GM12878 (cell line): Measurements from ENCODE around the gene COL9A3.
A peak's percentile ranks its signal among the peaks of the same experiment; 100 is the strongest.

Experiments used
- CEBPB ChIP-seq, 2 experiments: fragments of 150-350 bp in 1 of 2; IDR thresholded peaks; 2 replicates each; pipeline ENCODE4 v1.6.1; 2012 to 2014; ENCODE audit warnings: low read depth in 2 of 2, low read length in 2 of 2, borderline replicate concordance in 1 of 2, inconsistent platforms in 1 of 2
- CHD2 ChIP-seq: IDR thresholded peaks from 2 replicates; pipeline ENCODE4 v1.6.1; 2011; ENCODE audit warnings: low read depth, low read length, improper control_type of control experiment, borderline replicate concordance
- E2F4 ChIP-seq: IDR thresholded peaks from 2 replicates; pipeline ENCODE4 v1.6.1; 2012; ENCODE audit warnings: low read depth, low read length, improper control_type of control experiment
- E2F8 ChIP-seq: fragments of 450-650 bp; IDR thresholded peaks from 2 replicates; pipeline ENCODE4 v1.6.1; 2018; ENCODE audit warnings: mild to moderate bottlenecking, low read depth, moderate library complexity; ENCODE audit not compliant: partially characterized antibody
- EZH2 ChIP-seq: IDR thresholded peaks from 2 replicates; pipeline ENCODE4 v1.6.1; 2012; ENCODE audit warnings: low read depth, mild to moderate bottlenecking, control low read depth, inconsistent platforms, low read length, borderline replicate concordance; ENCODE audit not compliant: control insufficient read depth
- JUNB ChIP-seq: IDR thresholded peaks from 2 replicates; pipeline ENCODE4 v1.6.1; 2016; ENCODE audit warnings: antibody characterized with exemption, mild to moderate bottlenecking
- POLR2A ChIP-seq: IDR thresholded peaks from 2 replicates; pipeline ENCODE4 v1.6.1; 2011; ENCODE audit warnings: low read depth, mild to moderate bottlenecking, low read length
- RCOR1 ChIP-seq: conservative IDR thresholded peaks from 2 replicates; pipeline ENCODE4 v1.6.1; 2012; ENCODE audit warnings: low read depth, low read length, improper control_type of control experiment
- SMC3 ChIP-seq: IDR thresholded peaks from 2 replicates; pipeline ENCODE4 v1.6.1; 2011; ENCODE audit warnings: low read length, improper control_type of control experiment, borderline replicate concordance
- ZNF24 ChIP-seq: fragments of 450-650 bp; IDR thresholded peaks from 2 replicates; pipeline ENCODE4 v1.6.1; 2017; ENCODE audit warnings: antibody characterized with exemption, mild to moderate bottlenecking
- ZNF274 ChIP-seq: IDR thresholded peaks from one replicate; pipeline ENCODE4 v1.8.0; 2011; ENCODE audit not compliant: insufficient read length, insufficient read depth
- ZZZ3 ChIP-seq: IDR thresholded peaks from 2 replicates; pipeline ENCODE4 v1.6.1; 2011; ENCODE audit warnings: low read depth; ENCODE audit not compliant: control insufficient read depth, insufficient read length
- TF ChIP-seq, protein P1 (sequence below), 3 experiments: IDR thresholded peaks in 2 of 3; conservative IDR thresholded peaks in 1 of 3; 2 replicates each; pipeline ENCODE4 v1.5.1; 2011; ENCODE audit warnings: low read depth in 3 of 3, low read length in 3 of 3, mild to moderate bottlenecking in 3 of 3, control low read depth in 2 of 3, moderate library complexity in 2 of 3, inconsistent platforms in 1 of 3, mixed read lengths in 1 of 3; ENCODE audit not compliant: control insufficient read depth in 2 of 3, insufficient read depth in 1 of 3; ENCODE audit errors: extremely low read depth in 1 of 3
- TF ChIP-seq, protein P2 (sequence below): fragments of 450-650 bp; formaldehyde crosslinking; IDR thresholded peaks from 2 replicates; pipeline ENCODE4 v1.4.0; 2020; ENCODE audit warnings: mild to moderate bottlenecking, moderate library complexity

DNA sequence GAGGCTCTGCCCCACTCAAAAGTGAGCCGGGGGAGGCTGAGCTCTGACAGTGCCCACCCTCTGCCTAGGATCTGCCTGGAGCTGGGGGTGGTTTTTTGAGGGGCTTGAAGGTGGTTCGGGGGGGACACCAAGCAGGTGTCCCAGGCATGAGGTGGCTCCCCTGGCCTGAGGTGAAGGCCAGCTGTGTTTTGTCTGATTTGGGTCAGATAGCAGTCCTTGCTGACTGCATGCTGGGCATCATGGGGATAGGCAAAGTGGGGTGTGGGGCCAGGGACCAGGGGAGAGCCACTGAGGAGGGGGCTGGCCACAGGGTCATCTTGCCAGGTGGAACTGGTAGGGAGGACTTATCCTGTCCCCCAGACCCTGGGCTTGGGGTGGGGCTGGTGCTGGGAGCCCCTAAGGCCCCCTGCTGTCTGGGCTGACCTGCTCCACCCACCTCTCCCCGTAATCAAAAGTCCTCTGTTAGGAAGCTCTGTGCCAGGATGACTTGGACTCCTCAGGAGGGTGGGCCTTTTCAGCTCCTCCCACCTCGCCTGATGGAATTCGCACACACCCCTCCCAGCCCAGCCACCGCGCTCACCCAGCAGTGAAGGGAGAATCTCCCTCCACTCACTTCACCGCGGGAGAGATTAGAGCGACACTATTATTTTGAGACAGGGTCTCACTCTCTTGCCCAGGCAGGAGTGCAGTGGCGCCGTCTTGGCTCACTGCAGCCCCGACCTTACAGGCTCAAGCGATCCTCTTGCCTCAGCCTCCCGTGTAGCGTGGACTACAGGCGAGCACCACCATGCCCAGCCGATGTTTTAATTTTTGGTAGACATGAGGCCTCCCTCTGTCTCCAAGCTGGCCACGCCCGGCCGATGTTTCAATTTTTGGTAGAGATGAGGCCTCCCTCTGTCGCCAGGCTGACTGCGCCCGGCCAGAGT is 1.5 kb upstream of the COL9A3 start:
- no peak for TF ChIP-seq ZNF24
- peak; percentile 49 for TF ChIP-seq POLR2A
- TF ChIP-seq, protein P1, sequence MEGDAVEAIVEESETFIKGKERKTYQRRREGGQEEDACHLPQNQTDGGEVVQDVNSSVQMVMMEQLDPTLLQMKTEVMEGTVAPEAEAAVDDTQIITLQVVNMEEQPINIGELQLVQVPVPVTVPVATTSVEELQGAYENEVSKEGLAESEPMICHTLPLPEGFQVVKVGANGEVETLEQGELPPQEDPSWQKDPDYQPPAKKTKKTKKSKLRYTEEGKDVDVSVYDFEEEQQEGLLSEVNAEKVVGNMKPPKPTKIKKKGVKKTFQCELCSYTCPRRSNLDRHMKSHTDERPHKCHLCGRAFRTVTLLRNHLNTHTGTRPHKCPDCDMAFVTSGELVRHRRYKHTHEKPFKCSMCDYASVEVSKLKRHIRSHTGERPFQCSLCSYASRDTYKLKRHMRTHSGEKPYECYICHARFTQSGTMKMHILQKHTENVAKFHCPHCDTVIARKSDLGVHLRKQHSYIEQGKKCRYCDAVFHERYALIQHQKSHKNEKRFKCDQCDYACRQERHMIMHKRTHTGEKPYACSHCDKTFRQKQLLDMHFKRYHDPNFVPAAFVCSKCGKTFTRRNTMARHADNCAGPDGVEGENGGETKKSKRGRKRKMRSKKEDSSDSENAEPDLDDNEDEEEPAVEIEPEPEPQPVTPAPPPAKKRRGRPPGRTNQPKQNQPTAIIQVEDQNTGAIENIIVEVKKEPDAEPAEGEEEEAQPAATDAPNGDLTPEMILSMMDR (IDR thresholded peaks at IDR 0.05 in 2 of 3, conservative IDR thresholded peaks at IDR 0.05 in 1 of 3; ENCODE audit: control insufficient read depth in 2 of 3, extremely low read depth in 1 of 3, insufficient read depth in 1 of 3, low read depth in 3 of 3, low read length in 3 of 3), result no peak
- no peak for TF ChIP-seq E2F8
- TF ChIP-seq EZH2, result no peak
- TF ChIP-seq ZZZ3, result no peak
- no peak for TF ChIP-seq E2F4
- no peak for TF ChIP-seq JUNB
- no peak for TF ChIP-seq SMC3
- TF ChIP-seq RCOR1, result no peak
- TF ChIP-seq CEBPB (IDR thresholded peaks at IDR 0.05; ENCODE audit: borderline replicate concordance in 1 of 2, low read depth in 2 of 2, low read length in 2 of 2), result no peak
- TF ChIP-seq ZNF274, result no peak
- TF ChIP-seq, protein P2, sequence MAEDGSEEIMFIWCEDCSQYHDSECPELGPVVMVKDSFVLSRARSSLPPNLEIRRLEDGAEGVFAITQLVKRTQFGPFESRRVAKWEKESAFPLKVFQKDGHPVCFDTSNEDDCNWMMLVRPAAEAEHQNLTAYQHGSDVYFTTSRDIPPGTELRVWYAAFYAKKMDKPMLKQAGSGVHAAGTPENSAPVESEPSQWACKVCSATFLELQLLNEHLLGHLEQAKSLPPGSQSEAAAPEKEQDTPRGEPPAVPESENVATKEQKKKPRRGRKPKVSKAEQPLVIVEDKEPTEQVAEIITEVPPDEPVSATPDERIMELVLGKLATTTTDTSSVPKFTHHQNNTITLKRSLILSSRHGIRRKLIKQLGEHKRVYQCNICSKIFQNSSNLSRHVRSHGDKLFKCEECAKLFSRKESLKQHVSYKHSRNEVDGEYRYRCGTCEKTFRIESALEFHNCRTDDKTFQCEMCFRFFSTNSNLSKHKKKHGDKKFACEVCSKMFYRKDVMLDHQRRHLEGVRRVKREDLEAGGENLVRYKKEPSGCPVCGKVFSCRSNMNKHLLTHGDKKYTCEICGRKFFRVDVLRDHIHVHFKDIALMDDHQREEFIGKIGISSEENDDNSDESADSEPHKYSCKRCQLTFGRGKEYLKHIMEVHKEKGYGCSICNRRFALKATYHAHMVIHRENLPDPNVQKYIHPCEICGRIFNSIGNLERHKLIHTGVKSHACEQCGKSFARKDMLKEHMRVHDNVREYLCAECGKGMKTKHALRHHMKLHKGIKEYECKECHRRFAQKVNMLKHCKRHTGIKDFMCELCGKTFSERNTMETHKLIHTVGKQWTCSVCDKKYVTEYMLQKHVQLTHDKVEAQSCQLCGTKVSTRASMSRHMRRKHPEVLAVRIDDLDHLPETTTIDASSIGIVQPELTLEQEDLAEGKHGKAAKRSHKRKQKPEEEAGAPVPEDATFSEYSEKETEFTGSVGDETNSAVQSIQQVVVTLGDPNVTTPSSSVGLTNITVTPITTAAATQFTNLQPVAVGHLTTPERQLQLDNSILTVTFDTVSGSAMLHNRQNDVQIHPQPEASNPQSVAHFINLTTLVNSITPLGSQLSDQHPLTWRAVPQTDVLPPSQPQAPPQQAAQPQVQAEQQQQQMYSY, result no peak
- no peak for TF ChIP-seq CHD2
